HG03565 (cell line): Measurements from ENCODE around the gene TASP1.

Experiments used
- ATAC-seq: cut with Tn5 transposase; IDR thresholded peaks from one replicate; pipeline ENCODE4 v1.9.1; 2021; ENCODE audit warnings: mild to moderate bottlenecking, moderate library complexity; ENCODE audit not compliant: unreplicated experiment

TASP1 gene

GRCh38 chr20:13355941-13356486 lies 282.7 kb downstream of the TASP1 start:
- ATAC-seq, result no peak

- ATAC-seq, result no peak
Measured at GRCh38 chr20:13355411-13355810, 283.3 kb downstream of the TASP1 start.

DNA sequence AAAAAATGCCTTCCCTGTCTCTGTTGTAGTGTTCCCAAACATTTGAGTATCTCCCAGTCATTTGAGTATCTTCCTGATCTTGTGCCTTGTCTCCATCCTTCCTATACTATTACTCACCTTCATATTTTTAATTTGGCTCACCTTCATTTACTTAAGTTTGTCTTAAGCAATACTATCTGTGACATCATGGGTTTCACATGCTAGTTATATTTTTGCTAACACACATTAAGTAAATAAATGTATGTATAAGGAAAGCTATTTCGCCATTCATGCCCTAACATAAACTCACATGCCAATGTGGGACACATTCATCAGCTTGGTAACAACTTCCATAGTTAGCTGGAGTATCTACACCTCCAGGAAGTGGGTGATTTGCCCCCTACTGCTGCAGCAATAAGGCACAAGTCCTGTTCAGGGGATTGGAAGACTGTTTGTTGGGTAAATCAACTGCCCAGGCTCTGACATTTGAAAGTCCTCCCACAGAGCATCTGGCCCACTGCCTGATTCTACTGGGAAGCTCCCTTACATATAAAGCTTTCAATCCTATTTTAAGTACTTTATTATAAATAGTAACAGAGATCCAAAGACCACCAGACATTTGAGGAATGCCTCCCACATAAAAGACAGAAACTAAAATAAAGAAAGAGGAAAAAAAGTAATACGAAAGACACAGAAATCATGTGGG lies 285.3 kb downstream of the TASP1 start:
- no peak for ATAC-seq

DNA sequence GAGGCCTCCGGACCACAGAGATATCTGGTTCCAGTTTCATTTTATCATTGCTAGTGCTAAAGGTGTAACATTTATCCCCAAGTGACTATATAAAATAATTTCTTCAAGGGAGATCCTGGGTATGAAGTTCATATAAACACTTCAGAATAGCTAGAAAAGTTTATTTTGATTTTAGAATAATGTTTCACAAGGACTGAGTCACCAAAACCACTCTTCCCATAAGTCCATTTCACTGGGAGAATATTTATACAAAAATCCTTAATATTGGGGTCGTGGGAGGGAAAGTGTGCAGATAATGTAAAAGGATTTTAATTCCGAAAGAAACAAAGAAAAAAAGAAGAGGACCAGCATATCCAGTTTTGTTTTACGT lies 289.5 kb downstream of the TASP1 start:
- no peak for ATAC-seq

DNA sequence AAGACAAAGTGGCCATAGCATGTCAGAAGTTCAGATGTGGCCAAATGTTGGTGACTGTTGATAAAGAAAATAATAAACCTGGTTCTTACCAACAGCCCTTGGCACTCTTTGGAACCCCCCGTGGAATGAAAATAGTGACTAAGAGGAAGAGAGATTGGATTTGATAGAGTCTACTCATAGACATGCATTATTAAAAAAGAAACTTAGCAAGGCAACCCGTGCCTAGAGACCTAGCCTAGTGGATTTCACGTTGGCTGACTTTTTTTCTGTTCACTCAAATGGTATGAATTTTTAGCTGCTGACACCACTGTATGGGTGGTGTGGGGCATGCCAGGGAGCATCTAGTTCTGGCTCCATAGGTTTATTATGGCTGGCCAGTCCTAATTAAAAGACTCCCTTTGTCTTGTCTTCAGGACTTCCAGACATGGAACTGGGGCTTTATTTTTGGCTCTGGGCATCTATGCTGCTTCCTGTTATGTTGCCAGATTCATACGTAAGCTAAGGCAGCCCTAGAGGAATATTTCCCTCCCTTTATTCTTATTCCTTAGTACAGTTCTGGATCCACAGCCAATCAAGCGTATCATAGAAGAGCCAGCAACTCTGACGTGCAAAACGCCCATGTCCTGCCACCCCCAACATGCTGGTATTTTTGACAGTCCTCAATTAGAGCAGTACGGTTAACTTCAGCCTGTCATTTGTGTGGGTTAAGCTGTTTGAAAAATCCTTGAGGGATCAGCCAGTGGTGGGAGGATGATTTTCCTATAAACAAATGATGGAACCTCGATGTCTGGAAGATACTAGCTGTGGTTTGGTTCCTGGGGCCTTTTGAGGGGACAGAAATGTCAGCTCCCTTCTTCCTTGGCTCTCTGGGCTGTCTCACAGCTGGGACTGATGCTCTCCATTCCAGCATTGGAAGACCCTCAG lies 290.2 kb downstream of the TASP1 start:
- no peak for ATAC-seq

GRCh38 chr20:13344671-13345070 lies 294.1 kb downstream of the TASP1 start:
- ATAC-seq, result no peak

DNA sequence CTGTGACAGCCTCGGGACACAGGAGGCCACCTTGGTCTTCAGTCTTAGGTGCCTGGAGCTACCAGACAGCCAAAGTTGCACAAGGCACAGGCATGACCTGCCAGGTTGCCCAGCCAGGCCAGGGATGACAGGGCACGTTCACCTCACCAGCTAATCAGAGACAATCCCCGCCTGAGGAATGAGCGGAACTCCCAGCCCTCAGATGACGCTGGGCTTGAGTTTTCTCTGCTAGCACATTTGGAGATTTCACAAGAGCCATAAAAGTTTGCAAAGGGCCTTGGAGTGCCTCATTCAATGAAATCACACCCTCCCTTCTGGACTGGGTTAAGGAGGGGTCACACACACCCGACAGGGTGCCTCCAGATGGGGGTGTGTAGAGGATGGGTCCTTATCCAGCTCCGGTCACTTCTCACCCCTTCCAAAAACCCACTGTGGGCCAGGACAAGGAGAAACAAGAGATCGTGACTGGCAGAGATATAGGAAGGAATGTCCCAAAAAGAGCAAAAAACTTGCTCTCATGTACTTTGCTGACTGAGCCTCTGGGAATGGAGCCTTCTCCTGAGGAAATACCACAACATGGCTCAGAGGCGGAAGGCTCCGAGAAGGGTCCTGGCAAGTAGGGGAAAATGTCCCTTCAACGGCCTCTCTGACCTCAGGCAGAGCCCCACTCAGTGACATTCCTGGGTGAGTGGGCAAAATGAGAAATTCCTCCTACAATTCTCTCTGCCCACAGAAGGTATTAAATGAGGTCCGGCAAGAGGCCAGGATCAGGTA lies 296.1 kb downstream of the TASP1 start:
- no peak for ATAC-seq

- no peak for ATAC-seq
Measured at GRCh38 chr20:13341737-13342393, 296.9 kb downstream of the TASP1 start.

GRCh38 chr20:13340088-13340487 lies 298.6 kb downstream of the TASP1 start:
- ATAC-seq, result no peak
